Fibroblast of lung (primary cell): ENCODE data around the gene DUSP9.

Source experiments
- CTCF ChIP-seq, 2 donors: IDR thresholded peaks in 1 of 2; conservative IDR thresholded peaks in 1 of 2; 1 replicate in 1 of 2; 2 replicates in 1 of 2; pipeline ENCODE4 v1.5.1; 2011 to 2012; ENCODE audit warnings: low read length in 2 of 2, control low read depth in 1 of 2, inconsistent platforms in 1 of 2, low read depth in 1 of 2, mild to moderate bottlenecking in 1 of 2
- EZH2 ChIP-seq: IDR thresholded peaks from 2 replicates; pipeline ENCODE4 v1.5.1; 2012; ENCODE audit warnings: low read length, control low read depth, mild to moderate bottlenecking; ENCODE audit errors: missing control alignments

GRCh38 chrX:153659268-153659667 is 12.3 kb downstream of the DUSP9 start:
- TF ChIP-seq CTCF (conservative IDR thresholded peaks at IDR 0.05 in 1 of 2, IDR thresholded peaks at IDR 0.05 in 1 of 2; ENCODE audit: low read depth in 1 of 2, low read length in 2 of 2), result no peak
- no peak for TF ChIP-seq EZH2
